Suprapubic skin (tissue), 4 donors: ENCODE data around the gene CFAP90.
A peak's percentile ranks its signal among the peaks of the same experiment; 100 is the strongest.

Experiments used
- EP300 ChIP-seq: sonication (generic); formaldehyde crosslinking; IDR thresholded peaks from one replicate; pipeline ENCODE4 v1.6.1; 2017; ENCODE audit warnings: antibody characterized with exemption
- POLR2AphosphoS5 ChIP-seq, 3 donors: sonication (generic); formaldehyde crosslinking; IDR thresholded peaks; one replicate each; pipeline ENCODE4 v1.6.1; 2017; ENCODE audit warnings: antibody characterized with exemption in 3 of 3
- TF ChIP-seq, protein P1 (sequence below), 2 donors: fragments of 200-600 bp in 1 of 2; fragments of 450-650 bp in 1 of 2; sonication (generic) in 1 of 2; IDR thresholded peaks; one replicate each; pipeline ENCODE4 v1.5.1; 2016 to 2019; ENCODE audit warnings: antibody characterized with exemption in 2 of 2, mild to moderate bottlenecking in 1 of 2, moderate library complexity in 1 of 2

DNA sequence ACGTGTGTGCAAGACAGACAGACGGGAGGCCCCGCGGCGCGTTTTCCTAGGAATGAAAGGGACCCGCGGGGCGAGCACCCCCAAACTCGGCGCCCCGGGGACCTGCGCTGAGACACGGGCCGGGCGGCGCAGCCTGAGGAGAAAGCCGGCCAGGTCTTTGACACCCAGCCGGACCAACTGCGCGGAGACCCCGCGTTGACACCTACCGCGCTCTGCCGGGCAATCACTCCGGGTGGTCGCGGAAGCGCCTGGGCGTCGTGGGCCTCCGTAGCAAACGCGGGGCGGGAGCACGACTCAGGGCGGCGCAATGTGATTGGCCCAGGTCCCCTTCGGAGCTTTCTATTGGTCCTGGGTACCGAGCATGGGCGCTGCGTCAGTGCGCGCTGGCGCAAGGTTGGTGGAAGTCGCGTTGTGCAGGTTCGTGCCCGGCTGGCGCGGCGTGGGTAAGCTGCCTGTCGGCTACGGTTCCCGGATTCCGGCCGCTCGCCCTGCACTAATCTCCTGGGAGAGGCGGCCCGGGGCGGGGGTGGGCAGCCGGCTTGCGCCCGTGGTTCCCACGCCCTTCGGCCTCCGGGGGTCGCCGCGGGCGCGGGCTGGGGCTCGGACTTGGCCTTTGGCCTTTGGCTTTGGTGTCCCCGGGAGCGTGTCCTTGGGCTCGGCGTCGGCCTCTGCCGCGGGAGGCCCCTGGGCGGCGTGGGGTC, 18.0 kb upstream of the CFAP90 start, which contains the start of the genes FASTKD3 and MTRR:
- no peak for TF ChIP-seq EP300
- TF ChIP-seq, protein P1, sequence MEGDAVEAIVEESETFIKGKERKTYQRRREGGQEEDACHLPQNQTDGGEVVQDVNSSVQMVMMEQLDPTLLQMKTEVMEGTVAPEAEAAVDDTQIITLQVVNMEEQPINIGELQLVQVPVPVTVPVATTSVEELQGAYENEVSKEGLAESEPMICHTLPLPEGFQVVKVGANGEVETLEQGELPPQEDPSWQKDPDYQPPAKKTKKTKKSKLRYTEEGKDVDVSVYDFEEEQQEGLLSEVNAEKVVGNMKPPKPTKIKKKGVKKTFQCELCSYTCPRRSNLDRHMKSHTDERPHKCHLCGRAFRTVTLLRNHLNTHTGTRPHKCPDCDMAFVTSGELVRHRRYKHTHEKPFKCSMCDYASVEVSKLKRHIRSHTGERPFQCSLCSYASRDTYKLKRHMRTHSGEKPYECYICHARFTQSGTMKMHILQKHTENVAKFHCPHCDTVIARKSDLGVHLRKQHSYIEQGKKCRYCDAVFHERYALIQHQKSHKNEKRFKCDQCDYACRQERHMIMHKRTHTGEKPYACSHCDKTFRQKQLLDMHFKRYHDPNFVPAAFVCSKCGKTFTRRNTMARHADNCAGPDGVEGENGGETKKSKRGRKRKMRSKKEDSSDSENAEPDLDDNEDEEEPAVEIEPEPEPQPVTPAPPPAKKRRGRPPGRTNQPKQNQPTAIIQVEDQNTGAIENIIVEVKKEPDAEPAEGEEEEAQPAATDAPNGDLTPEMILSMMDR (IDR thresholded peaks at IDR 0.05) = no peak
- peak in 1 of 3 donors; percentile 36 for TF ChIP-seq POLR2AphosphoS5 (IDR thresholded peaks at IDR 0.05)
